HCT116 (cell line): ENCODE results near the gene RBM26. TPM values are rescaled to one million over a fixed set of nuclear protein-coding genes. Genes with fewer than 3 reads are reported as not detected.

Source experiments
- ATAC-seq: fragments of 200-7000 bp; cut with Tn5 transposase; 2 replicates; pipeline ENCODE4 v1.9.1; 2020; ENCODE audit warnings: mild to moderate bottlenecking, moderate library complexity
- BruUV-seq: library from RNA; stranded (reverse); fragments of 400-500 nt; replicated peaks from 2 replicates; lab custom pipeline; 2021; lab: Mats Ljungman, UMichigan
- CTCF ChIA-PET: fragments of 300-600 bp; sonication (Branson Sonifier 250); formaldehyde crosslinking; loops from one replicate; lab custom pipeline; 2021; ENCODE audit warnings: antibody characterized with exemption; lab: Charles Lee
- POLR2A ChIA-PET: fragments of 300-600, 350-600 bp; sonication (Branson Sonifier 250); formaldehyde crosslinking; loops from one replicate; lab custom pipeline; 2021; ENCODE audit warnings: antibody characterized with exemption; lab: Charles Lee
- RAD21 ChIA-PET, 2 experiments: fragments of 300-600 bp; sonication (Branson Sonifier 250); formaldehyde crosslinking; loops; one replicate each; lab custom pipeline; 2023; ENCODE audit warnings: low total read pairs in 2 of 2; ENCODE audit not compliant: uncharacterized antibody in 2 of 2, unreplicated experiment in 2 of 2, low non-redundant PET in 1 of 2; lab: Charles Lee
- DNase-seq: peaks from one replicate; pipeline ENCODE4 v3.0.0-alpha.2; 2010; ENCODE audit warnings: low read depth, low spot score
- H2AFZ ChIP-seq: fragments of 200-600 bp; shearing (Covaris generic), sonication (generic); 2 replicates; pipeline ENCODE4 v1.6.1; 2017; ENCODE audit warnings: low read depth, mixed run types, mixed read lengths, antibody characterized with exemption, low read length; ENCODE audit not compliant: poor library complexity, severe bottlenecking
- H3K27ac ChIP-seq: 2 replicates; pipeline ENCODE4 v1.5.1; 2012; ENCODE audit warnings: low read depth, low read length
- H3K27me3 ChIP-seq: fragments of 200-600 bp; sonication (generic); 2 replicates; pipeline ENCODE4 v1.6.1; 2016; ENCODE audit warnings: mixed run types, low read length, mixed read lengths; ENCODE audit not compliant: insufficient read depth
- H3K36me3 ChIP-seq, 2 experiments: fragments of 200-500 bp in 1 of 2; fragments of 200-600 bp in 1 of 2; sonication (Bioruptor generic) in 1 of 2; sonication (generic) in 1 of 2; 2 replicates each; pipeline versions ENCODE4 v1.5.1 to v1.6.1; 2014 to 2016; ENCODE audit warnings: low read length in 2 of 2, inconsistent platforms in 1 of 2, mixed read lengths in 1 of 2, mixed run types in 1 of 2; ENCODE audit not compliant: insufficient read depth in 2 of 2, control insufficient read depth in 1 of 2
- H3K4me1 ChIP-seq, 2 experiments: fragments of 200-600 bp in 1 of 2; sonication (generic) in 1 of 2; 2 replicates each; pipeline versions ENCODE4 v1.5.1 to v1.6.1; 2012 to 2017; ENCODE audit warnings: low read length in 2 of 2, inconsistent platforms in 1 of 2, mild to moderate bottlenecking in 1 of 2, mixed read lengths in 1 of 2, mixed run types in 1 of 2, moderate library complexity in 1 of 2; ENCODE audit not compliant: insufficient read depth in 2 of 2, control insufficient read depth in 1 of 2
- H3K4me2 ChIP-seq: fragments of 200-600 bp; sonication (generic); 2 replicates; pipeline ENCODE4 v1.6.1; 2017; ENCODE audit warnings: mixed run types, low read length, mixed read lengths
- H3K4me3 ChIP-seq, 2 experiments: fragments of 200-600 bp in 1 of 2; sonication (generic) in 1 of 2; replicated peaks in 1 of 2; 2 replicates each; pipeline ENCODE4 v1.5.1; 2011 to 2016; ENCODE audit warnings: low read length in 2 of 2, control low read depth in 1 of 2, low read depth in 1 of 2, mild to moderate bottlenecking in 1 of 2, mixed read lengths in 1 of 2, mixed run types in 1 of 2
- H3K79me2 ChIP-seq: fragments of 200-600 bp; sonication (generic); 2 replicates; pipeline ENCODE4 v1.6.1; 2017; ENCODE audit warnings: mild to moderate bottlenecking, mixed run types, low read length, moderate library complexity, mixed read lengths; ENCODE audit not compliant: insufficient read depth
- H3K9ac ChIP-seq: fragments of 200-600 bp; sonication (generic); 2 replicates; pipeline ENCODE4 v1.6.1; 2016; ENCODE audit warnings: low read length, mixed read lengths
- H3K9me2 ChIP-seq: fragments of 200-600 bp; sonication (generic), shearing (Covaris generic); 2 replicates; pipeline ENCODE4 v1.6.1; 2017; ENCODE audit warnings: mixed run types, mild to moderate bottlenecking, moderate library complexity; ENCODE audit not compliant: insufficient read depth
- H3K9me3 ChIP-seq, 2 experiments: fragments of 200-500 bp in 1 of 2; fragments of 200-600 bp in 1 of 2; sonication (Bioruptor generic) in 1 of 2; sonication (generic) in 1 of 2; 2 replicates each; pipeline ENCODE4 v1.6.1; 2014 to 2017; ENCODE audit warnings: low read length in 2 of 2, mixed read lengths in 2 of 2, inconsistent platforms in 1 of 2, low read depth in 1 of 2, mild to moderate bottlenecking in 1 of 2, mixed run types in 1 of 2, moderate library complexity in 1 of 2; ENCODE audit not compliant: control insufficient read depth in 1 of 2, insufficient read depth in 1 of 2
- H4K20me1 ChIP-seq: fragments of 200-600 bp; sonication (generic), shearing (Covaris generic); 2 replicates; pipeline ENCODE4 v1.6.1; 2017; ENCODE audit warnings: mixed run types, mild to moderate bottlenecking, moderate library complexity; ENCODE audit not compliant: insufficient read depth
- EZH2 ChIP-seq: fragments of 200-600 bp; sonication (generic); IDR thresholded peaks from 2 replicates; pipeline ENCODE4 v1.6.1; 2017; ENCODE audit warnings: antibody characterized with exemption, mixed run types
- EZH2phosphoT487 ChIP-seq: fragments of 200-600 bp; IDR thresholded peaks from 2 replicates; pipeline ENCODE4 v1.6.1; 2018; ENCODE audit warnings: antibody characterized with exemption, borderline replicate concordance
- POLR2AphosphoS5 ChIP-seq: IDR thresholded peaks from 2 replicates; pipeline ENCODE4 v1.6.1; 2011; ENCODE audit warnings: mild to moderate bottlenecking, low read depth, low read length, moderate library complexity
- TCF7L2 ChIP-seq: IDR thresholded peaks from 2 replicates; pipeline ENCODE4 v1.7.0; 2011; ENCODE audit warnings: borderline replicate concordance, inconsistent platforms; ENCODE audit not compliant: insufficient read depth, insufficient read length; ENCODE audit errors: extremely low read depth
- ZFX ChIP-seq: fragments of 450-650 bp; IDR thresholded peaks from 2 replicates; pipeline ENCODE4 v1.6.1; 2017
- intact Hi-C: fragments of 100-400 bp; cut with micrococcal nuclease; formaldehyde crosslinking; loops from 2 replicates; pipeline ENCODE4 v1.10.0; 2022
- total RNA-seq: library from RNA; stranded (reverse); gene quantifications from one replicate; pipeline ENCODE4 v1.2.1, GENCODE V29; 2021; ENCODE audit not compliant: unreplicated experiment
- TF ChIP-seq, protein P1 (sequence below), 3 experiments: fragments of 200-600 bp in 1 of 3; sonication (generic) in 1 of 3; IDR thresholded peaks in 2 of 3; conservative IDR thresholded peaks in 1 of 3; 2 replicates each; pipeline ENCODE4 v1.5.1; 2012 to 2017; ENCODE audit warnings: low read depth in 2 of 3, low read length in 2 of 3, antibody characterized with exemption in 1 of 3, borderline replicate concordance in 1 of 3, control low read depth in 1 of 3, mild to moderate bottlenecking in 1 of 3, mixed read lengths in 1 of 3, mixed run types in 1 of 3, moderate library complexity in 1 of 3; ENCODE audit not compliant: insufficient read depth in 1 of 3
- TF ChIP-seq, protein P2 (sequence below): IDR thresholded peaks from 2 replicates; pipeline ENCODE4 v1.6.1; 2012
- TF ChIP-seq, protein P3 (sequence below): IDR thresholded peaks from 2 replicates; pipeline ENCODE4 v1.6.1; 2012

RBM26 gene
- total RNA-seq, 1 experiment from 2014 or later: 52.5 TPM

DNA sequence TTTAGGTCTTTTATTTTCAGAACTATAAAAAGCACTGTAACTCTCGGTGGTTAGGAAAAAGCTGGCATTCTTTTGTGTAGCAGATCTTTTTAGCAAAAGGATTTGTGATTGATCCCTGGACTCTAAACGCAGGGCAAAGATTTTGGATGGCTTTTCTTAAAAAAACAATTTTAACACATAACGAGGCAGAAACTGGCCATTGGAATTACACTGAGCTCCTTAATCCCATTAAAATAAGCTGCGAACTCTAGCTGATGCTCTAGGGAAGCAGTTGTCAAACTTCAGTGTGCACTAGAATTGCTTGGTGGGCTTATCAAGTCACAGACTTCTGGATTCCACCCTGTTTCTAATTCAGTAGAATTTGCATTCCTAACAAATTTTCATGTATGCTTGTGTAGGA lies 41.1 kb upstream of the RBM26 start:
- CTCF ChIA-PET: interaction anchor here (2.1 kb wide), 1 partner anchor 23 kb away, joined by 8 read pairs; no protein-coding TSS in a partner anchor

More for the DNA sequence above, 41.1 kb upstream of the RBM26 start:
- RAD21 ChIA-PET: no interaction called here
- Histone ChIP-seq H3K9me3 (no peaks in the 10 kb centered on the region), H4K20me1 (no peaks in the 10 kb centered on the region), H3K27me3 (no peaks in the 10 kb centered on the region), H3K36me3 (no peaks in the 10 kb centered on the region), H3K27ac (no peak overlapping the region), H2AFZ (no peak overlapping the region), H3K9ac (no peak overlapping the region), H3K4me2 (no peak overlapping the region), H3K4me1 (peaks cover 0 to 8% of the 10 kb centered on the region in 2 experiments; a peak in 2 of 4 replicates), H3K4me3 (no peak overlapping the region), H3K79me2 (no peaks in the 10 kb centered on the region), H3K9me2 (no peaks in the 10 kb centered on the region)
- intact Hi-C loops: no loop called here
- BruUV-seq: no TSS peak
- TF ChIP-seq ZFX (no peak), EZH2 (no peak), EZH2phosphoT487 (no peak), TCF7L2 (no peak), POLR2AphosphoS5 (no peak)
- TF ChIP-seq, protein P1, sequence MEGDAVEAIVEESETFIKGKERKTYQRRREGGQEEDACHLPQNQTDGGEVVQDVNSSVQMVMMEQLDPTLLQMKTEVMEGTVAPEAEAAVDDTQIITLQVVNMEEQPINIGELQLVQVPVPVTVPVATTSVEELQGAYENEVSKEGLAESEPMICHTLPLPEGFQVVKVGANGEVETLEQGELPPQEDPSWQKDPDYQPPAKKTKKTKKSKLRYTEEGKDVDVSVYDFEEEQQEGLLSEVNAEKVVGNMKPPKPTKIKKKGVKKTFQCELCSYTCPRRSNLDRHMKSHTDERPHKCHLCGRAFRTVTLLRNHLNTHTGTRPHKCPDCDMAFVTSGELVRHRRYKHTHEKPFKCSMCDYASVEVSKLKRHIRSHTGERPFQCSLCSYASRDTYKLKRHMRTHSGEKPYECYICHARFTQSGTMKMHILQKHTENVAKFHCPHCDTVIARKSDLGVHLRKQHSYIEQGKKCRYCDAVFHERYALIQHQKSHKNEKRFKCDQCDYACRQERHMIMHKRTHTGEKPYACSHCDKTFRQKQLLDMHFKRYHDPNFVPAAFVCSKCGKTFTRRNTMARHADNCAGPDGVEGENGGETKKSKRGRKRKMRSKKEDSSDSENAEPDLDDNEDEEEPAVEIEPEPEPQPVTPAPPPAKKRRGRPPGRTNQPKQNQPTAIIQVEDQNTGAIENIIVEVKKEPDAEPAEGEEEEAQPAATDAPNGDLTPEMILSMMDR (IDR thresholded peaks at IDR 0.05 in 2 of 3, conservative IDR thresholded peaks at IDR 0.05 in 1 of 3; ENCODE audit: borderline replicate concordance in 1 of 3, insufficient read depth in 1 of 3, low read depth in 2 of 3, low read length in 2 of 3): no peak
- TF ChIP-seq, protein P2, sequence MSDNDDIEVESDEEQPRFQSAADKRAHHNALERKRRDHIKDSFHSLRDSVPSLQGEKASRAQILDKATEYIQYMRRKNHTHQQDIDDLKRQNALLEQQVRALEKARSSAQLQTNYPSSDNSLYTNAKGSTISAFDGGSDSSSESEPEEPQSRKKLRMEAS: no peak
- TF ChIP-seq, protein P3, sequence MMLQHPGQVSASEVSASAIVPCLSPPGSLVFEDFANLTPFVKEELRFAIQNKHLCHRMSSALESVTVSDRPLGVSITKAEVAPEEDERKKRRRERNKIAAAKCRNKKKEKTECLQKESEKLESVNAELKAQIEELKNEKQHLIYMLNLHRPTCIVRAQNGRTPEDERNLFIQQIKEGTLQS: no peak
- DNase-seq: no peak
- no peak for ATAC-seq
- POLR2A ChIA-PET: no interaction called here
